Astrocyte of the cerebellum (primary cell): ENCODE measurements around the gene PLAGL1.
"Not testable (repeated sequence)": the region's sequence is repeated elsewhere in the genome, so short reads cannot be mapped to it uniquely, and the experiment has no call there.

Source experiments
- DNase-seq: peaks from one replicate; pipeline ENCODE4 v3.0.0-alpha.2; 2011; ENCODE audit warnings: low read depth
- H3K4me3 ChIP-seq: 2 replicates; pipeline ENCODE4 v1.5.1; 2011; ENCODE audit warnings: mild to moderate bottlenecking, low read depth, low read length, moderate library complexity
- CTCF ChIP-seq: IDR thresholded peaks from 2 replicates; pipeline ENCODE4 v1.5.1; 2012; ENCODE audit warnings: low read length, low read depth, moderate library complexity, mild to moderate bottlenecking; ENCODE audit errors: missing control alignments
- in situ Hi-C: cut with HindIII; loops from 2 replicates; pipeline ENCODE4 v1.10.0; 2017; ENCODE audit warnings: low sequenced_read_pairs

PLAGL1 gene

GRCh38 chr6:144008120-144008811, at the start of gene PLAGL1:
PLAGL1 (minus strand) TSS chr6:144008259; CDS start chr6:143948136, 60,123 bp downstream.
- no peak for DNase-seq
- H3K4me3 ChIP-seq: peak within 1 kb of the TSS; percentile 58
- in situ Hi-C loops: no loop called here
- no peak for TF ChIP-seq CTCF

GRCh38 chr6:144055121-144055931, 47.3 kb upstream of the PLAGL1 start:
- in situ Hi-C loops: no loop called here
- TF ChIP-seq CTCF: no peak
- H3K4me3 ChIP-seq: no peak overlapping the region
- peak; percentile 11 for DNase-seq

- DNase-seq: no peak
- no peak overlapping the region for H3K4me3 ChIP-seq
- no peak for TF ChIP-seq CTCF
- in situ Hi-C loops: no loop called here
Measured at GRCh38 chr6:144053601-144054000, 45.5 kb upstream of the PLAGL1 start.

- no peak for DNase-seq
- no peak overlapping the region for H3K4me3 ChIP-seq
- in situ Hi-C loops: no loop called here
- no peak for TF ChIP-seq CTCF
Measured at GRCh38 chr6:144052488-144052887, 44.4 kb upstream of the PLAGL1 start.

- DNase-seq: no peak
- no peak for TF ChIP-seq CTCF
- in situ Hi-C loops: no loop called here
- H3K4me3 ChIP-seq: no peak overlapping the region
Measured at GRCh38 chr6:144049386-144049785, 41.3 kb upstream of the PLAGL1 start.

GRCh38 chr6:144047688-144048087, 39.6 kb upstream of the PLAGL1 start:
- no peak overlapping the region for H3K4me3 ChIP-seq
- in situ Hi-C loops: no loop called here
- DNase-seq: no peak
- no peak for TF ChIP-seq CTCF

- DNase-seq, in situ Hi-C loops, H3K4me3 ChIP-seq: not testable (repeated sequence)
Measured at GRCh38 chr6:144046672-144047071, 38.6 kb upstream of the PLAGL1 start.

- H3K4me3 ChIP-seq, DNase-seq, in situ Hi-C loops: not testable (repeated sequence)
Measured at GRCh38 chr6:144044989-144045388, 36.9 kb upstream of the PLAGL1 start.
